ENCODE results near the gene DSN1.

DNA sequence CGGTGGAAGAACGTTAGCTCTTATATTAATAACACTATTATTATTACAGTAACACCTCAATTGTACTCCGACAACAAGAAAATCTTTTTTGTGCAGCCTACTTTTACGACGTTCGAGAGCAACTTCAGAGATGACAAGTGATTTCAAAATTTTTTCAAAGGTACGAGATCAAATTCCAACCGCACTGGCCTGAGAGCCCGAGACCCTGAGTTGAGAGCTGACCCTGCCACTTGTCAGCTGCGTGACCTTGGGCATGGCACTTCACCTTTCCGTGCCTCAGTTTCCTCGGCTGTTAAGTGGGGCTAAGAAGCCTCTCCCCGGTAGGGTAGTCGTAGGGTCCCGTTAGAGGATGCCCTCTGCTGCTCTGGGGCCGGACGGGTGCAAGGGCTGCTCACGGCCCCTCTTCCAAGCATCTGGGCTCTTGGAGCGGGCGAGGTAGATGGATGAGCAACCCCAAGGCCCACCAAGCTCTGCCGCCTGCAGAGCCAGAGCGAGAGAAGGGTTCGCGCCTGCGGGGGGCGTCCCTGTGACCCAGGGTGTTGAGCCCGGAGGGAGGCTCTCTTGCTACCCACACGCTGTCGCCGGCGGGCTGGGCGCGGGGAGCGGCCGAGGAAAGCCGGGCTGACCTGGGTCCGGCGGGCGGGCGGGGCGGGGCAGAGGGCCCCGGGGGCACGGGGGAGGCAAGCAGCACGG is 28.2 kb downstream of the DSN1 start:
- no peak for TF ChIP-seq EP300 (IDR thresholded peaks at IDR 0.05; ENCODE audit: borderline replicate concordance)
- TF ChIP-seq FOXM1 (IDR thresholded peaks at IDR 0.05; ENCODE audit: borderline replicate concordance, low read depth): no peak
- TF ChIP-seq REST (IDR thresholded peaks at IDR 0.05; ENCODE audit: low read depth): no peak
- no peak for TF ChIP-seq TCF12 (IDR thresholded peaks at IDR 0.05; ENCODE audit: low read depth)
- TF ChIP-seq CEBPB (IDR thresholded peaks at IDR 0.05): no peak
